Suprapubic skin (tissue), 4 donors: Measurements from ENCODE around the gene GGCT. TPM values are rescaled to one million over a fixed set of nuclear protein-coding genes. Genes with fewer than 3 reads are reported as not detected.

Source experiments
- DNase-seq, 2 donors: peaks; one replicate each; pipeline ENCODE4 v3.0.0-alpha.2; 2019; ENCODE audit warnings: low spot score in 2 of 2
- H3K27ac ChIP-seq: fragments of 200-600 bp; sonication (generic); one replicate; pipeline ENCODE4 v1.5.1; 2019
- H3K27me3 ChIP-seq: fragments of 200-600 bp; sonication (generic); one replicate; pipeline ENCODE4 v1.5.1; 2019
- H3K36me3 ChIP-seq: fragments of 200-600 bp; sonication (generic); one replicate; pipeline ENCODE4 v1.5.1; 2019
- H3K4me1 ChIP-seq: fragments of 200-600 bp; sonication (generic); one replicate; pipeline ENCODE4 v1.5.1; 2019
- H3K4me3 ChIP-seq: fragments of 200-600 bp; sonication (generic); one replicate; pipeline ENCODE4 v1.5.1; 2019; ENCODE audit warnings: mild to moderate bottlenecking
- H3K9me3 ChIP-seq: fragments of 200-600 bp; sonication (generic); one replicate; pipeline ENCODE4 v1.5.1; 2019
- CTCF ChIP-seq, 2 donors: fragments of 200-600 bp in 1 of 2; fragments of 450-650 bp in 1 of 2; sonication (generic) in 1 of 2; IDR thresholded peaks; one replicate each; pipeline ENCODE4 v1.5.1; 2016 to 2019; ENCODE audit warnings: antibody characterized with exemption in 2 of 2, mild to moderate bottlenecking in 1 of 2, moderate library complexity in 1 of 2
- EP300 ChIP-seq: sonication (generic); formaldehyde crosslinking; IDR thresholded peaks from one replicate; pipeline ENCODE4 v1.6.1; 2017; ENCODE audit warnings: antibody characterized with exemption
- POLR2A ChIP-seq, 2 donors: fragments of 450-650 bp; IDR thresholded peaks; one replicate each; pipeline ENCODE4 v1.6.1; 2017; ENCODE audit warnings: antibody characterized with exemption in 2 of 2, mild to moderate bottlenecking in 2 of 2, moderate library complexity in 2 of 2
- POLR2AphosphoS5 ChIP-seq, 3 donors: sonication (generic); formaldehyde crosslinking; IDR thresholded peaks; one replicate each; pipeline ENCODE4 v1.6.1; 2017; ENCODE audit warnings: antibody characterized with exemption in 3 of 3
- WGBS: methylation state at CpG from one replicate; pipeline ENCODE4 v1.1.5; 2018; 5-methylcytosine and 5-hydroxymethylcytosine counted together
- total RNA-seq, 4 donors: library from RNA; depleted of rRNA; stranded (reverse); fragments of >200 nt; gene quantifications; one replicate each; pipeline ENCODE4 v1.1.0, GENCODE V29; 2016

The GGCT gene
- total RNA-seq, 4 donors from 2014 or later, result 13.7 to 76.1 (median 54.1) TPM

- Histone ChIP-seq H3K4me3 (no peak overlapping the region), H3K27me3 (no peaks in the 10 kb centered on the region), H3K9me3 (no peaks in the 10 kb centered on the region), H3K27ac (no peak overlapping the region), H3K36me3 (no peaks in the 10 kb centered on the region), H3K4me1 (peaks cover 60% of the 10 kb centered on the region)
- WGBS, result 87% methylated on average over 4 of the region's 4 CpGs
- no peak for DNase-seq
- TF ChIP-seq CTCF (IDR thresholded peaks at IDR 0.05) (no peak), EP300 (no peak), POLR2AphosphoS5 (IDR thresholded peaks at IDR 0.05) (no peak), POLR2A (IDR thresholded peaks at IDR 0.05) (no peak)
Observed at GRCh38 chr7:30466266-30466665, 38.4 kb downstream of the GGCT start.

GRCh38 chr7:30465811-30466180 lies 38.8 kb downstream of the GGCT start:
- TF ChIP-seq CTCF (IDR thresholded peaks at IDR 0.05) (no peak), EP300 (no peak), POLR2A (IDR thresholded peaks at IDR 0.05) (no peak), POLR2AphosphoS5 (IDR thresholded peaks at IDR 0.05) (no peak)
- no peak for DNase-seq
- H3K36me3 ChIP-seq, result no peaks in the 10 kb centered on the region
- 61% methylated on average over 2 of the region's 2 CpGs for WGBS
- peaks cover 55% of the 10 kb centered on the region for H3K4me1 ChIP-seq
- no peaks in the 10 kb centered on the region for H3K27me3 ChIP-seq
- no peaks in the 10 kb centered on the region for H3K9me3 ChIP-seq
- H3K27ac ChIP-seq, result no peak overlapping the region
- no peak overlapping the region for H3K4me3 ChIP-seq

GRCh38 chr7:30465046-30465810 lies 39.4 kb downstream of the GGCT start:
- H3K27me3 ChIP-seq, result no peaks in the 10 kb centered on the region
- TF ChIP-seq EP300 (no peak), POLR2A (IDR thresholded peaks at IDR 0.05) (no peak), CTCF (IDR thresholded peaks at IDR 0.05) (no peak), POLR2AphosphoS5 (IDR thresholded peaks at IDR 0.05) (no peak)
- H3K27ac ChIP-seq, result peak overlapping the region; percentile 3
- WGBS, result 81% methylated on average over 5 of the region's 5 CpGs
- H3K4me1 ChIP-seq, result peaks cover 49% of the 10 kb centered on the region
- no peak for DNase-seq
- H3K36me3 ChIP-seq, result no peaks in the 10 kb centered on the region
- H3K4me3 ChIP-seq, result no peak overlapping the region
- no peaks in the 10 kb centered on the region for H3K9me3 ChIP-seq

- Histone ChIP-seq H3K4me3 (no peak overlapping the region), H3K36me3 (no peaks in the 10 kb centered on the region), H3K9me3 (no peaks in the 10 kb centered on the region), H3K4me1 (peaks cover 41% of the 10 kb centered on the region), H3K27ac (no peak overlapping the region), H3K27me3 (no peaks in the 10 kb centered on the region)
- DNase-seq, result no peak
- 51% methylated on average over 5 of the region's 5 CpGs for WGBS
- TF ChIP-seq EP300 (no peak), CTCF (IDR thresholded peaks at IDR 0.05) (no peak), POLR2AphosphoS5 (IDR thresholded peaks at IDR 0.05) (no peak), POLR2A (IDR thresholded peaks at IDR 0.05) (no peak)
Observed at GRCh38 chr7:30464231-30464671, 40.4 kb downstream of the GGCT start.

- no peak for DNase-seq
- H3K9me3 ChIP-seq, result no peaks in the 10 kb centered on the region
- WGBS, result 80% methylated on average over 6 of the region's 6 CpGs
- no peak overlapping the region for H3K4me3 ChIP-seq
- H3K36me3 ChIP-seq, result no peaks in the 10 kb centered on the region
- H3K4me1 ChIP-seq, result peaks cover 41% of the 10 kb centered on the region
- no peak for TF ChIP-seq POLR2AphosphoS5 (IDR thresholded peaks at IDR 0.05)
- no peak for TF ChIP-seq POLR2A (IDR thresholded peaks at IDR 0.05)
- TF ChIP-seq EP300, result no peak
- TF ChIP-seq CTCF (IDR thresholded peaks at IDR 0.05), result no peak
- H3K27ac ChIP-seq, result no peak overlapping the region
- H3K27me3 ChIP-seq, result no peaks in the 10 kb centered on the region
Observed at GRCh38 chr7:30463405-30464145, 41.1 kb downstream of the GGCT start.
